Calu3 (cell line): ENCODE data around the gene CTIF. TPM values are rescaled to one million over a fixed set of nuclear protein-coding genes. Genes with fewer than 3 reads are reported as not detected.

Source experiments
- BruUV-seq: library from RNA; stranded (reverse); fragments of 400-500 nt; replicated peaks from 2 replicates; lab custom pipeline; 2021; lab: Mats Ljungman, UMichigan
- CTCF ChIA-PET: fragments of 300-600 bp; sonication (Branson Sonifier 250); formaldehyde crosslinking; loops from one replicate; lab custom pipeline; 2022; ENCODE audit warnings: antibody characterized with exemption; lab: Charles Lee
- DNase-seq: peaks from one replicate; pipeline ENCODE4 v3.0.0; 2022
- H3K27ac Mint-ChIP-seq: one replicate; pipeline ENCODE4 v1.8.0; 2022; ENCODE audit warnings: mixed read lengths; ENCODE audit not compliant: unreplicated experiment
- H3K27me3 Mint-ChIP-seq: one replicate; pipeline ENCODE4 v1.8.0; 2022; ENCODE audit warnings: mixed read lengths; ENCODE audit not compliant: unreplicated experiment
- H3K36me3 Mint-ChIP-seq: one replicate; pipeline ENCODE4 v1.8.0; 2022; ENCODE audit warnings: mild to moderate bottlenecking, moderate library complexity, mixed read lengths; ENCODE audit not compliant: insufficient read depth, unreplicated experiment
- H3K4me1 Mint-ChIP-seq: one replicate; pipeline ENCODE4 v1.8.0; 2022; ENCODE audit warnings: mild to moderate bottlenecking, low read depth, mixed read lengths; ENCODE audit not compliant: unreplicated experiment
- H3K4me3 Mint-ChIP-seq: one replicate; pipeline ENCODE4 v1.8.0; 2022; ENCODE audit warnings: mild to moderate bottlenecking, low read depth, moderate library complexity, mixed read lengths; ENCODE audit not compliant: unreplicated experiment
- H3K9me3 Mint-ChIP-seq: one replicate; pipeline ENCODE4 v1.8.0; 2022; ENCODE audit warnings: low read depth, mixed read lengths; ENCODE audit not compliant: unreplicated experiment
- intact Hi-C: fragments of 100-400 bp; cut with micrococcal nuclease; formaldehyde crosslinking; loops from one replicate; pipeline ENCODE4 v1.10.0; 2022; ENCODE audit not compliant: unreplicated experiment
- total RNA-seq: library from RNA; stranded (reverse); gene quantifications from 2 replicates; pipeline ENCODE4 v1.2.3, GENCODE V29; 2022
- TF ChIP-seq, protein P1 (sequence below): fragments of 200-600 bp; IDR thresholded peaks from one replicate; pipeline ENCODE4 v1.8.0; 2022; ENCODE audit warnings: antibody characterized with exemption; ENCODE audit not compliant: unreplicated experiment

Gene CTIF
- total RNA-seq, 1 experiment from 2014 or later, result 40.8 TPM

DNA sequence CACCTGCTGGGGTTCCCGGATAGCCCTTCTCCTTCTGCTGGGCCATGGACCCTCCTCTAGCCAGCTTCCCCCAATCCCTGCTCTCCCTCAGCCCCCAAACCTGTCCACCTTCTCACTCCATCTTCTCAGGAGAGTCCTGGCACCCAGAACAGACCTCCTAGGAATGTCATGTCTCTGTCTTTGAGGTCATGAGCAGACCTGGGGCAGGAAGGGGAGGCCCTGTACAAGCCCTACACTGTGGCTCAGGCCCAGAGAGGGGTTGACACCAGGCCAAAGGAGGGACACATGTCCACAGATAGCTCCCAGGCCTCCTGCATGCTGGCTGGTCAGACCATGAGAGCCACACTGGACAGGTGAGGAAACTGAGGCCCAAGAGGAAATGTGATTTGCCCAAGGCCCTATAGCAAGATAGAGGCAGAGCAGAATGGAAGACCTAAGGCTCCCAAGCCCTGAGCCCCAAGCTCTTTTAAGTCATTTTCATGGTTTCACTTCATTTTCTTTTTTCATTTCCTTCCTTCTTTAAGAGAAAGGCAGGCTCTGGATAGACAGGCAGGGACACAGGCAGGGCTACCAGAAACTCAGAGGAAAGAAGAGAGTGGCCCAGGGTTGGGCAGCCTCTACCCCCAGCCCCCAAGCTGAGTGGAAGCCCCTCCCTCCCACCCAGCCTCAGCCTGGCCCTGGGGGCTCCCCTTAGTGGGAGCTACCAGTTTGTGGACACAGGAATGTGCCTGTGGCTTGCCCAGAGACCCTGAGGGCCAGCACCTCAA is 252.2 kb downstream of the CTIF start:
- no peak overlapping the region for H3K27ac Mint-ChIP-seq
- no peak overlapping the region for H3K4me3 Mint-ChIP-seq
- CTCF ChIA-PET, result no interaction called here
- H3K9me3 Mint-ChIP-seq, result peaks cover 3% of the 10 kb centered on the region
- peaks cover 12% of the 10 kb centered on the region for H3K4me1 Mint-ChIP-seq
- no peak for DNase-seq
- peaks cover 6% of the 10 kb centered on the region for H3K36me3 Mint-ChIP-seq
- no TSS peak for BruUV-seq
- TF ChIP-seq, protein P1, sequence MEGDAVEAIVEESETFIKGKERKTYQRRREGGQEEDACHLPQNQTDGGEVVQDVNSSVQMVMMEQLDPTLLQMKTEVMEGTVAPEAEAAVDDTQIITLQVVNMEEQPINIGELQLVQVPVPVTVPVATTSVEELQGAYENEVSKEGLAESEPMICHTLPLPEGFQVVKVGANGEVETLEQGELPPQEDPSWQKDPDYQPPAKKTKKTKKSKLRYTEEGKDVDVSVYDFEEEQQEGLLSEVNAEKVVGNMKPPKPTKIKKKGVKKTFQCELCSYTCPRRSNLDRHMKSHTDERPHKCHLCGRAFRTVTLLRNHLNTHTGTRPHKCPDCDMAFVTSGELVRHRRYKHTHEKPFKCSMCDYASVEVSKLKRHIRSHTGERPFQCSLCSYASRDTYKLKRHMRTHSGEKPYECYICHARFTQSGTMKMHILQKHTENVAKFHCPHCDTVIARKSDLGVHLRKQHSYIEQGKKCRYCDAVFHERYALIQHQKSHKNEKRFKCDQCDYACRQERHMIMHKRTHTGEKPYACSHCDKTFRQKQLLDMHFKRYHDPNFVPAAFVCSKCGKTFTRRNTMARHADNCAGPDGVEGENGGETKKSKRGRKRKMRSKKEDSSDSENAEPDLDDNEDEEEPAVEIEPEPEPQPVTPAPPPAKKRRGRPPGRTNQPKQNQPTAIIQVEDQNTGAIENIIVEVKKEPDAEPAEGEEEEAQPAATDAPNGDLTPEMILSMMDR, result no peak
- no peaks in the 10 kb centered on the region for H3K27me3 Mint-ChIP-seq
- intact Hi-C loops, result no loop called here

DNA sequence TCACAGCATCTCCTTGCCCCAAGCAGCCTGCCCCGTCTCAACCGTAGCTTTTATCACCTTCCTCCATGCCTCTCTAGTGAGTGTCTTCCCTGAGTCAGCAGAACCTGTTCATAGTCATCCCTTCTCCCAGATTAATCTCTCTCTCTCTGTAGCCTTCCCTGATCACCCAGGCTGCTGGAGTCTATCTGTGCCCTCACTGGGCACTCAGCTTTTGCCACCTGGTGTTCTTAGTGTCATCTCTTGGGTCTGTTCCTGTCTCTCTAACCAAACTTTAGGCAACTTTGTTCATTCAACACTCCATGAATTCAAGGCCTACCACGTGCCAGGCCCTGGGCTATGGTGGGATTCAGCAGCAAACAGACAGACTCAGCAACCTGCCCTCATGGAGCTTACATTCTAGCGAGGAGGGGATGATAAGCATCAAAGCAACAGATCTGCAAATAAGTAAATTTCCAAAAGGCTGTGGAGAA is 252.8 kb downstream of the CTIF start:
- TF ChIP-seq, protein P1, result no peak
- CTCF ChIA-PET, result no interaction called here
- no peak for DNase-seq
- BruUV-seq, result no TSS peak
- Mint-ChIP-seq H3K4me1 (peaks cover 12% of the 10 kb centered on the region), H3K27ac (no peak overlapping the region), H3K36me3 (peaks cover 6% of the 10 kb centered on the region), H3K27me3 (no peaks in the 10 kb centered on the region), H3K4me3 (no peak overlapping the region), H3K9me3 (peaks cover 3% of the 10 kb centered on the region)
- intact Hi-C loops, result no loop called here

DNA sequence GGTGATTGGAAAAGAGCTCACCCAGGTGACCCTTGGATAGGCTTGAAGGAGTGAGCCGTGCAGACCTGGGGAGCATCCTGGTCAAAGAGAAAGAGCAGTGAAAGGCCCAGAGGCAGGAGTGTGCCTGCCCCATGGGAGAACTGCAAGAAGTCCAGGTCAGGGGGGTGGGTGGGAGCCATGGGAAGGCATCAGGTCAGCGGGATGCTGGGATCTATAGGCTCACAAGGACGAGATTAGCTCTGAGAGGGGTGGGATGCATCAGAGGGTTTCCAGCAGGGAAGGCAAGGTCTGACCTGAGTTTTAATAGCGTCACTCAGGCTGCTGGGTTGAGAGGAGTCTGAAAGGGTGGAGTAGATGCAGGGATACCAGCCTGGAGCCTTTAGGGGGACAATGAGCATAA is 253.3 kb downstream of the CTIF start:
- no TSS peak for BruUV-seq
- Mint-ChIP-seq H3K4me1 (peaks cover 12% of the 10 kb centered on the region), H3K4me3 (no peak overlapping the region), H3K9me3 (peaks cover 3% of the 10 kb centered on the region), H3K36me3 (peaks cover 6% of the 10 kb centered on the region), H3K27ac (no peak overlapping the region), H3K27me3 (no peaks in the 10 kb centered on the region)
- CTCF ChIA-PET, result no interaction called here
- TF ChIP-seq, protein P1, result no peak
- intact Hi-C loops, result no loop called here
- no peak for DNase-seq

DNA sequence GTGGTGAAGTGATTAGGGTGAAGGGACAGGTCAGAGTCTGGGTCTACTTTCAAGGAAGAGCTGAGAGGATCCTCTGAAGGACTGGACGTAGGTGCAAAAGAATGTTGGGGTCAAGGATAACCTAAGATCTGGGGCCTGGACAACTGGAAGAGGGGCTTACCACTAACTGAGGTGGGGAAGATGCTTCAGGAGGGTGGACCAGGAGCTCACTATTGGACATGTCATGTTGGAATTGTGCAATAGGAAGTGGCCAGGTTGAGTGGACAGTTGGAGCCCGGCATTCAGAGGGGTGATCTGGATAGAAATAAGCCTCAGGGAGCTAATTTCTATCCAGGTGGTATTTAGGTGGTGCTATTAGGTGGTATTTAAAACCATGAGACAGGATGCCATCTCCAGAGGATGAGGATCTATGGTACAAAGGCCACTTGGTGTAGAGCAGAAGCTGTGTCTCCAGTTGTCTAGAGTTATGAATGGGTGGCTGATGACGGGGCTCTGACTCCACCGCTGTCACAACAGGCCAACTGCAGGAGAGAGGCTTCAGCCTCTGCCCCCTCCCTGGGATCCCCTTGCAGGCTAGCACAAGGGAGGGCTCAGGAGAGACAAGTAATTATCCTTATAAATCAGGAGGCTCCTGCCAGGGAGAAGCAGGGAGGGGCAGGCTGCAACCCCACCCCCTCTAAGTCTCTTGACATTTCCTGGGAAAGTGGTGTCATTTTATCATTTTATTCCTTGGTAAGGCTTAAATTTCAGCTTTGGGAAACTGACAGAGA is 254.0 kb downstream of the CTIF start:
- peaks cover 12% of the 10 kb centered on the region for H3K4me1 Mint-ChIP-seq
- intact Hi-C loops, result no loop called here
- no peaks in the 10 kb centered on the region for H3K27me3 Mint-ChIP-seq
- peaks cover 3% of the 10 kb centered on the region for H3K9me3 Mint-ChIP-seq
- CTCF ChIA-PET, result no interaction called here
- H3K27ac Mint-ChIP-seq, result no peak overlapping the region
- BruUV-seq, result no TSS peak
- peaks cover 6% of the 10 kb centered on the region for H3K36me3 Mint-ChIP-seq
- TF ChIP-seq, protein P1, result no peak
- no peak for DNase-seq
- H3K4me3 Mint-ChIP-seq, result no peak overlapping the region
